ENCODE data around the gene MYO15A.

GRCh38 chr17:18185391-18185790, 76.8 kb downstream of the MYO15A start:
- no peak for TF ChIP-seq CTCF (conservative IDR thresholded peaks at IDR 0.05)
- TF ChIP-seq EZH2 (IDR thresholded peaks at IDR 0.05; ENCODE audit: low read depth): no peak

All from PC-9 (cell line).